Measurements from ENCODE around the gene PADI4. TPM values are rescaled to one million over a fixed set of nuclear protein-coding genes. Genes with fewer than 3 reads are reported as not detected.

PADI4 gene
- total RNA-seq, 1 donor from 2014 or later, result not detected

- no peaks in the 10 kb centered on the region for H3K36me3 ChIP-seq (ENCODE audit: control insufficient read depth, insufficient read depth, low read length)
- no peak for DNase-seq (ENCODE audit: low read depth)
- no peak overlapping the region for H3K4me3 ChIP-seq (ENCODE audit: low read depth, low read length)
- no peaks in the 10 kb centered on the region for H3K27me3 ChIP-seq (ENCODE audit: control insufficient read depth, insufficient read depth, low read length)
- no peak for TF ChIP-seq CTCF (IDR thresholded peaks at IDR 0.05; ENCODE audit: insufficient read depth, low read length, poor library complexity, severe bottlenecking)
Measured at GRCh38 chr1:17351598-17352324, 43.8 kb downstream of the PADI4 start.

GRCh38 chr1:17352419-17352909 is 44.5 kb downstream of the PADI4 start:
- no peak for DNase-seq (ENCODE audit: low read depth)
- Histone ChIP-seq H3K27me3 (ENCODE audit: control insufficient read depth, insufficient read depth, low read length) (no peaks in the 10 kb centered on the region), H3K36me3 (ENCODE audit: control insufficient read depth, insufficient read depth, low read length) (no peaks in the 10 kb centered on the region), H3K4me3 (ENCODE audit: low read depth, low read length) (no peak overlapping the region)
- no peak for TF ChIP-seq CTCF (IDR thresholded peaks at IDR 0.05; ENCODE audit: insufficient read depth, low read length, poor library complexity, severe bottlenecking)

- Histone ChIP-seq H3K27me3 (ENCODE audit: control insufficient read depth, insufficient read depth, low read length) (no peaks in the 10 kb centered on the region), H3K4me3 (ENCODE audit: low read depth, low read length) (no peak overlapping the region)
Measured at GRCh38 chr1:17355898-17356297, 47.9 kb downstream of the PADI4 start.

GRCh38 chr1:17356387-17357026 is 48.5 kb downstream of the PADI4 start:
- H3K36me3 ChIP-seq (ENCODE audit: control insufficient read depth, insufficient read depth, low read length), result no peaks in the 10 kb centered on the region
- no peak for TF ChIP-seq CTCF (IDR thresholded peaks at IDR 0.05; ENCODE audit: insufficient read depth, low read length, poor library complexity, severe bottlenecking)
- no peak overlapping the region for H3K4me3 ChIP-seq (ENCODE audit: low read depth, low read length)

More at GRCh38 chr1:17355898-17356297, 47.9 kb downstream of the PADI4 start:
- no peaks in the 10 kb centered on the region for H3K36me3 ChIP-seq (ENCODE audit: control insufficient read depth, insufficient read depth, low read length)
- DNase-seq (ENCODE audit: low read depth), result no peak
- TF ChIP-seq CTCF (IDR thresholded peaks at IDR 0.05; ENCODE audit: insufficient read depth, low read length, poor library complexity, severe bottlenecking), result no peak

GRCh38 chr1:17358557-17358956 is 50.6 kb downstream of the PADI4 start:
- TF ChIP-seq CTCF (IDR thresholded peaks at IDR 0.05; ENCODE audit: insufficient read depth, low read length, poor library complexity, severe bottlenecking), result no peak
- no peaks in the 10 kb centered on the region for H3K27me3 ChIP-seq (ENCODE audit: control insufficient read depth, insufficient read depth, low read length)
- no peaks in the 10 kb centered on the region for H3K36me3 ChIP-seq (ENCODE audit: control insufficient read depth, insufficient read depth, low read length)

More at GRCh38 chr1:17356387-17357026, 48.5 kb downstream of the PADI4 start:
- no peaks in the 10 kb centered on the region for H3K27me3 ChIP-seq (ENCODE audit: control insufficient read depth, insufficient read depth, low read length)
- DNase-seq (ENCODE audit: low read depth), result no peak

More at GRCh38 chr1:17358557-17358956, 50.6 kb downstream of the PADI4 start:
- H3K4me3 ChIP-seq (ENCODE audit: low read depth, low read length), result no peak overlapping the region
- DNase-seq (ENCODE audit: low read depth), result no peak

All from kidney epithelial cell (primary cell).